Measurements from ENCODE around the gene PPP1R9A. TPM values are rescaled to one million over a fixed set of nuclear protein-coding genes. Genes with fewer than 3 reads are reported as not detected.

PPP1R9A gene
- total RNA-seq, 1 experiment from 2014 or later = 6.3 TPM

- Mint-ChIP-seq H3K4me1 (ENCODE audit: insufficient read depth, unreplicated experiment) (no peaks in the 10 kb centered on the region), H3K36me3 (ENCODE audit: insufficient read depth, unreplicated experiment) (no peaks in the 10 kb centered on the region), H3K4me3 (ENCODE audit: unreplicated experiment) (peak overlapping the region; percentile 69), H3K27ac (ENCODE audit: low read depth, unreplicated experiment) (no peak overlapping the region), H3K27me3 (ENCODE audit: insufficient read depth, unreplicated experiment) (peaks cover 32% of the 10 kb centered on the region), H3K9me3 (ENCODE audit: unreplicated experiment) (no peaks in the 10 kb centered on the region)
- ChIA-PET POLR2A (interaction anchor here (0.6 to 0.8 kb wide), 7 partner anchors 24 to 387 kb away, joined by 3 to 6 read pairs (median 3); no protein-coding TSS in a partner anchor), CTCF (interaction anchor here (0.7 kb wide), 3 partner anchors 182 to 705 kb away, joined by 3 read pairs; no protein-coding TSS in a partner anchor)
- no TSS peak for BruUV-seq (replicated peaks)
- TF ChIP-seq, protein P1, sequence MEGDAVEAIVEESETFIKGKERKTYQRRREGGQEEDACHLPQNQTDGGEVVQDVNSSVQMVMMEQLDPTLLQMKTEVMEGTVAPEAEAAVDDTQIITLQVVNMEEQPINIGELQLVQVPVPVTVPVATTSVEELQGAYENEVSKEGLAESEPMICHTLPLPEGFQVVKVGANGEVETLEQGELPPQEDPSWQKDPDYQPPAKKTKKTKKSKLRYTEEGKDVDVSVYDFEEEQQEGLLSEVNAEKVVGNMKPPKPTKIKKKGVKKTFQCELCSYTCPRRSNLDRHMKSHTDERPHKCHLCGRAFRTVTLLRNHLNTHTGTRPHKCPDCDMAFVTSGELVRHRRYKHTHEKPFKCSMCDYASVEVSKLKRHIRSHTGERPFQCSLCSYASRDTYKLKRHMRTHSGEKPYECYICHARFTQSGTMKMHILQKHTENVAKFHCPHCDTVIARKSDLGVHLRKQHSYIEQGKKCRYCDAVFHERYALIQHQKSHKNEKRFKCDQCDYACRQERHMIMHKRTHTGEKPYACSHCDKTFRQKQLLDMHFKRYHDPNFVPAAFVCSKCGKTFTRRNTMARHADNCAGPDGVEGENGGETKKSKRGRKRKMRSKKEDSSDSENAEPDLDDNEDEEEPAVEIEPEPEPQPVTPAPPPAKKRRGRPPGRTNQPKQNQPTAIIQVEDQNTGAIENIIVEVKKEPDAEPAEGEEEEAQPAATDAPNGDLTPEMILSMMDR (IDR thresholded peaks at IDR 0.05; ENCODE audit: unreplicated experiment) = no peak
- no peak for DNase-seq (ENCODE audit: unreplicated experiment)
- intact Hi-C loops (cut with micrococcal nuclease) = loop anchor here (2.0 kb wide), 1 partner anchor 251 kb away; the partner anchor contains the start of gene SGCE
These were observed 473 bp downstream of the PPP1R9A start for GRCh38 chr7:94907811-94908322.

DNA sequence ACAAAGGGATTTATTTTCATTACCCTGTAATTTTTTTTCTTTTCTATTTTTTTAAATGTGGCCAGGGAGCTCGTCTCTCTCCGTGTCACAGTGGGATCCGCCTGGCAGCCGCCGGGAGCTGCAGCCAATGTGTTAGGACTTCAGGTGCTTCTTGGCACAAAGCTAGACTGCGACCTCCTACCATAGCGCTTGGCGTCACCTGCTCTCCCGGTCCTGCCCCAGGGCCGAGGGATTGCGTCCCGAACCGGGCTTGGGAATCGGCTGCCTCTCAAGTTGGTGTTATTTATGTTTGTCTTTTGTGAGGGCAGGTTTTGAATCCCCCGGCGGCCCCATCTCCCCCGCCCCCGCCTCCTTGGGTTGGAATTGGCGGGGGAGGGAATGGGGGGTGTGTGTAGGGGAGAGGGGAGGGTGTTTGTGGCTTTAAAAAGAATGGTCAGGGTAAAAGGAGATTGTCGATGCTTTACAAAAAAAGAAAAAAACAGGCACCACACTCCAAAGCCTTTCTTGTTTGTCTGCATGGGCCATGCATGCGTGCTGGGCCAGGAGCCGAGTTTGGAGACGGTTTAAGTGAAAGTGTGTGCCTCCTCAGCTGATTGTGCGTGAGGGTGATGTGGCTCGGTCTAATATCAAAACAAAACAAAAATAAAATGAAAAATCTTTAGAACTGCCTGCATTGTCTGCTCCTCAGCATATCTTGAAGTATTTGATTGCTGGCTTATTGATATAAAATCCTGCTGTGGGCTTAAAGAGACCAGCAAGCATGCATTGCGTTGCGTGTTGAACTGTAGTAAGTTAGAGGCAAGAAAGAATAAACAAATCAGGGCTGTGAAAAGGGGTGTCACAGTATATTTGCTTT lies 1.2 kb downstream of the PPP1R9A start:
- H3K27me3 Mint-ChIP-seq (ENCODE audit: insufficient read depth, unreplicated experiment) = peaks cover 32% of the 10 kb centered on the region
- BruUV-seq (replicated peaks) = TSS peak; percentile 31
- ChIA-PET POLR2A (interaction anchor here (0.6 to 0.8 kb wide), 7 partner anchors 24 to 387 kb away, joined by 3 to 6 read pairs (median 3); no protein-coding TSS in a partner anchor), CTCF (interaction anchor here (0.7 kb wide), 3 partner anchors 181 to 704 kb away, joined by 3 read pairs; no protein-coding TSS in a partner anchor)
- TF ChIP-seq, protein P1 (IDR thresholded peaks at IDR 0.05; ENCODE audit: unreplicated experiment) = no peak
- no peaks in the 10 kb centered on the region for H3K36me3 Mint-ChIP-seq (ENCODE audit: insufficient read depth, unreplicated experiment)
- intact Hi-C loops (cut with micrococcal nuclease) = no loop called here
- peak; percentile 25 for DNase-seq (ENCODE audit: unreplicated experiment)
- H3K4me1 Mint-ChIP-seq (ENCODE audit: insufficient read depth, unreplicated experiment) = no peaks in the 10 kb centered on the region
- no peak overlapping the region for H3K27ac Mint-ChIP-seq (ENCODE audit: low read depth, unreplicated experiment)
- H3K9me3 Mint-ChIP-seq (ENCODE audit: unreplicated experiment) = no peaks in the 10 kb centered on the region
- H3K4me3 Mint-ChIP-seq (ENCODE audit: unreplicated experiment) = peak overlapping the region; percentile 69

GRCh38 chr7:94909179-94909466 lies 1.7 kb downstream of the PPP1R9A start:
- H3K27ac Mint-ChIP-seq (ENCODE audit: low read depth, unreplicated experiment) = no peak overlapping the region
- no TSS peak for BruUV-seq (replicated peaks)
- no peak for DNase-seq (ENCODE audit: unreplicated experiment)
- no peaks in the 10 kb centered on the region for H3K4me1 Mint-ChIP-seq (ENCODE audit: insufficient read depth, unreplicated experiment)
- CTCF ChIA-PET = no interaction called here
- peaks cover 32% of the 10 kb centered on the region for H3K27me3 Mint-ChIP-seq (ENCODE audit: insufficient read depth, unreplicated experiment)
- peak overlapping the region; percentile 69 for H3K4me3 Mint-ChIP-seq (ENCODE audit: unreplicated experiment)
- intact Hi-C loops (cut with micrococcal nuclease) = no loop called here
- TF ChIP-seq, protein P1 (IDR thresholded peaks at IDR 0.05; ENCODE audit: unreplicated experiment) = no peak
- H3K36me3 Mint-ChIP-seq (ENCODE audit: insufficient read depth, unreplicated experiment) = no peaks in the 10 kb centered on the region
- H3K9me3 Mint-ChIP-seq (ENCODE audit: unreplicated experiment) = no peaks in the 10 kb centered on the region
- POLR2A ChIA-PET = no interaction called here

DNA sequence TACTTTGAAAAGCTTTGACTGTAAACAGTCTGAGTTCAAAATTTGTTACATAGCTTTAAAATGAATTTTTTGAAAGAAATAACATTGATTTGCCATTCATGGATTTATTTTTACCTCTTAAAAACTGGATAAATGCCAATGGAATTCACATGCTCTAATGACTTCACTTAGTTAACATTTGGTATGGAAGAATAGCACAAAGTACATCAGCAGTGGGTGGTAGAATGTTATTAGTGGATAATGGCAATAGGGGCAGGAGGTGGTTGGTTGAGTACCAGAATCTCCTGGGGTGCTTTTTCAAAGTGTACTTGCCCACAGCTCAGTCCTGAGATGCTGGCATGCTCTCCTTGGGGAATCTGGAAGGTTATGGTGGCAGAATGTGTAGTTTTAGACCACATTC lies 4.7 kb downstream of the PPP1R9A start:
- TF ChIP-seq, protein P1 (IDR thresholded peaks at IDR 0.05; ENCODE audit: unreplicated experiment) = no peak
- Mint-ChIP-seq H3K27me3 (ENCODE audit: insufficient read depth, unreplicated experiment) (peaks cover 48% of the 10 kb centered on the region), H3K27ac (ENCODE audit: low read depth, unreplicated experiment) (no peak overlapping the region), H3K4me1 (ENCODE audit: insufficient read depth, unreplicated experiment) (no peaks in the 10 kb centered on the region), H3K9me3 (ENCODE audit: unreplicated experiment) (no peaks in the 10 kb centered on the region), H3K4me3 (ENCODE audit: unreplicated experiment) (no peak overlapping the region), H3K36me3 (ENCODE audit: insufficient read depth, unreplicated experiment) (no peaks in the 10 kb centered on the region)
- ChIA-PET POLR2A (interaction anchor here (1.1 kb wide), 1 partner anchor 14 kb away, joined by 3 read pairs; no protein-coding TSS in a partner anchor), CTCF (no interaction called here)
- intact Hi-C loops (cut with micrococcal nuclease) = no loop called here
- DNase-seq (ENCODE audit: unreplicated experiment) = no peak
- no TSS peak for BruUV-seq (replicated peaks)
